ENCODE data around the gene PTGES3L.

DNA sequence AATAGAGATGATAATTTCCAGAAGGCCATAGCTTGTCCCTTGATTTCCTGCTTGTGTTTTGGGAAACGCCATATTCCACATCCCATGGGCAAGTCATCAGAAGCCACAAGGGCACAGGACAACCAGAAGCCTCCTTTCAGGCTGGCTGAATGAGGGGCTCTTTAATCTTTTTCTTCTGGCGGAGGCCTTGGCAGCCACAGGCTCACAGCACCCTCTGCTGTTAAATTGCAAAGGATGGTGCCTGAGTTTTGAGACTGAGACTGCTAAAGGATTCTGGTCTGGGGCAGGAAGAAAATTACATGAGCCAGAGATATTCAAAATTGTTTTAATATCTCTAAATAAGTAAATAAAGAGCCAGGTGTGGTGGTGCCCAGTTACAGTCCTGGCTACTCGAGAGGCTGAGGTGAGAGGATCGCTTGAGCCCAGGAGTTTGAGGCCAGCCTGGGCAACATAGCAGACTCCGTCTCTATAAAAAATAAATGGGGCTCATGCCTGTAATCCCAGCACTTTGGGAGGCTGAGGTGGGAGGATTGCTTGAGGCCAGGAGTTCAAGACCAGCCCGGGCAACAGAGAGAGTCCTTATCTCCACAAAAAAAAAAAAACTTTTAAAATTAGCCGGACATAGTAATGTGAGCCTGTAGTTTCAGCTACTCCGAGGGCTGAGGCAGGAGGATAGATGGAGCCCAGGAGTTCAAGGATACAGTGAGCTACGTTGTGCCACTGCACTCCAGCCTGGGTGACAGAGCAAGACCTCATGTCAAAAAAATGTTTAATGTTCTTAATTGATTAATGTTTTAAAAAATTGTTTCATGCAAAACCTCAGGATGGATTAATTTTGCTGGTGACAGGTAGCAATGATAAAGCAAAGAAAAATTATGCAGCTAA, 41.9 kb downstream of the PTGES3L start:
- TF ChIP-seq, protein P1, sequence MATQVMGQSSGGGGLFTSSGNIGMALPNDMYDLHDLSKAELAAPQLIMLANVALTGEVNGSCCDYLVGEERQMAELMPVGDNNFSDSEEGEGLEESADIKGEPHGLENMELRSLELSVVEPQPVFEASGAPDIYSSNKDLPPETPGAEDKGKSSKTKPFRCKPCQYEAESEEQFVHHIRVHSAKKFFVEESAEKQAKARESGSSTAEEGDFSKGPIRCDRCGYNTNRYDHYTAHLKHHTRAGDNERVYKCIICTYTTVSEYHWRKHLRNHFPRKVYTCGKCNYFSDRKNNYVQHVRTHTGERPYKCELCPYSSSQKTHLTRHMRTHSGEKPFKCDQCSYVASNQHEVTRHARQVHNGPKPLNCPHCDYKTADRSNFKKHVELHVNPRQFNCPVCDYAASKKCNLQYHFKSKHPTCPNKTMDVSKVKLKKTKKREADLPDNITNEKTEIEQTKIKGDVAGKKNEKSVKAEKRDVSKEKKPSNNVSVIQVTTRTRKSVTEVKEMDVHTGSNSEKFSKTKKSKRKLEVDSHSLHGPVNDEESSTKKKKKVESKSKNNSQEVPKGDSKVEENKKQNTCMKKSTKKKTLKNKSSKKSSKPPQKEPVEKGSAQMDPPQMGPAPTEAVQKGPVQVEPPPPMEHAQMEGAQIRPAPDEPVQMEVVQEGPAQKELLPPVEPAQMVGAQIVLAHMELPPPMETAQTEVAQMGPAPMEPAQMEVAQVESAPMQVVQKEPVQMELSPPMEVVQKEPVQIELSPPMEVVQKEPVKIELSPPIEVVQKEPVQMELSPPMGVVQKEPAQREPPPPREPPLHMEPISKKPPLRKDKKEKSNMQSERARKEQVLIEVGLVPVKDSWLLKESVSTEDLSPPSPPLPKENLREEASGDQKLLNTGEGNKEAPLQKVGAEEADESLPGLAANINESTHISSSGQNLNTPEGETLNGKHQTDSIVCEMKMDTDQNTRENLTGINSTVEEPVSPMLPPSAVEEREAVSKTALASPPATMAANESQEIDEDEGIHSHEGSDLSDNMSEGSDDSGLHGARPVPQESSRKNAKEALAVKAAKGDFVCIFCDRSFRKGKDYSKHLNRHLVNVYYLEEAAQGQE (IDR thresholded peaks at IDR 0.05; ENCODE audit: insufficient read depth in 1 of 2, low read depth in 2 of 2, low read length in 2 of 2) = no peak
- TF ChIP-seq TAF1 (IDR thresholded peaks at IDR 0.05; ENCODE audit: borderline replicate concordance, insufficient read depth, low read length) = no peak
